ENCODE measurements around the gene DMXL2.
"Not testable (repeated sequence)": the region's sequence is repeated elsewhere in the genome, so short reads cannot be mapped to it uniquely, and the experiment has no call there.

DMXL2 gene

GRCh38 chr15:51613951-51614350, 8.6 kb downstream of the DMXL2 start:
- no peak overlapping the region for H3K4me3 ChIP-seq (ENCODE audit: low read depth, low read length)
- TF ChIP-seq, protein P1, sequence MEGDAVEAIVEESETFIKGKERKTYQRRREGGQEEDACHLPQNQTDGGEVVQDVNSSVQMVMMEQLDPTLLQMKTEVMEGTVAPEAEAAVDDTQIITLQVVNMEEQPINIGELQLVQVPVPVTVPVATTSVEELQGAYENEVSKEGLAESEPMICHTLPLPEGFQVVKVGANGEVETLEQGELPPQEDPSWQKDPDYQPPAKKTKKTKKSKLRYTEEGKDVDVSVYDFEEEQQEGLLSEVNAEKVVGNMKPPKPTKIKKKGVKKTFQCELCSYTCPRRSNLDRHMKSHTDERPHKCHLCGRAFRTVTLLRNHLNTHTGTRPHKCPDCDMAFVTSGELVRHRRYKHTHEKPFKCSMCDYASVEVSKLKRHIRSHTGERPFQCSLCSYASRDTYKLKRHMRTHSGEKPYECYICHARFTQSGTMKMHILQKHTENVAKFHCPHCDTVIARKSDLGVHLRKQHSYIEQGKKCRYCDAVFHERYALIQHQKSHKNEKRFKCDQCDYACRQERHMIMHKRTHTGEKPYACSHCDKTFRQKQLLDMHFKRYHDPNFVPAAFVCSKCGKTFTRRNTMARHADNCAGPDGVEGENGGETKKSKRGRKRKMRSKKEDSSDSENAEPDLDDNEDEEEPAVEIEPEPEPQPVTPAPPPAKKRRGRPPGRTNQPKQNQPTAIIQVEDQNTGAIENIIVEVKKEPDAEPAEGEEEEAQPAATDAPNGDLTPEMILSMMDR (IDR thresholded peaks at IDR 0.05; ENCODE audit: insufficient read depth, low read depth, low read length, missing control alignments): no peak
- no peak for DNase-seq (ENCODE audit: low read depth)

DNA sequence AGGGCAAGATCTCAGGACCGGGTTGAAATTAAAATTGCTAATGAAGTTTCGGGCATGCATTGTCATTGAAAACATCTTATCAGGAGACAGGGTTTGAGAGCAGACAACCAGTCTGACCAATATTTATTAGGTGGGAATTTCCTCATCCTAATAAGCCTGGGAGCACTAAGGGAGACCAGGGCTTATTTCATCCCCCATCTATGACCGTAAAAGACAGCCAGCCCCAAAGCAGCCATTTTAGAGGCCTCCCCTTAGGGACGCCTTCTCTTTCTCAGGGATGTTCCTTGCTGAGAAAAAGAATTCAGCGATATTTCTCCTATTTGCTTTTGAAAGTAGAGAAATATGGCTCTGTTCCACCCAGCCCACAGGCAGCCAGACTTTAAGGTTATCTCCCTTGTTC, 9.9 kb downstream of the DMXL2 start:
- DNase-seq (ENCODE audit: low read depth); H3K4me3 ChIP-seq (ENCODE audit: low read depth, low read length): not testable (repeated sequence)

- not testable (repeated sequence) for DNase-seq (ENCODE audit: low read depth); H3K4me3 ChIP-seq (ENCODE audit: low read depth, low read length)
Measured at GRCh38 chr15:51603462-51603948, 19.1 kb downstream of the DMXL2 start.

DNA sequence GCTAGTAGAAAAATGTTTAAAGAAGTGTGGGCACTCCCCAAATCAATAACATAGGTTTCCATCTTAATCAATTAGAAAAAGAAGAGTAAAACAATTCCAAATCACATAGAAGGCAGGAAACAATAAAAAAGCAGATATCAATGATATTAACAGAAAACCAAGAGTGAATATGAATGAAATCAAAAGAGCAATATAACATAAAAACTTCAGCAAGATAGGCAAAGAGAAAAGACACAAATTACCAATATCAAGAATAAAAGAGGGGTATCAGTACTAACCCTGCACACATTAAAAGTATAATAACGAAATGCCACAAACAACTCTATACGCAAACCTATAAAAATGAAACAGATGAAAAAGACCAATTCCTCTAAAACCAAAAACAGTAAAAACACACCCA, 19.6 kb downstream of the DMXL2 start:
- H3K4me3 ChIP-seq (ENCODE audit: low read depth, low read length): no peak overlapping the region
- DNase-seq (ENCODE audit: low read depth): no peak
- TF ChIP-seq, protein P1 (IDR thresholded peaks at IDR 0.05; ENCODE audit: insufficient read depth, low read depth, low read length, missing control alignments): no peak

GRCh38 chr15:51602484-51602883, 20.1 kb downstream of the DMXL2 start:
- no peak overlapping the region for H3K4me3 ChIP-seq (ENCODE audit: low read depth, low read length)
- TF ChIP-seq, protein P1 (IDR thresholded peaks at IDR 0.05; ENCODE audit: insufficient read depth, low read depth, low read length, missing control alignments): no peak
- no peak for DNase-seq (ENCODE audit: low read depth)

DNA sequence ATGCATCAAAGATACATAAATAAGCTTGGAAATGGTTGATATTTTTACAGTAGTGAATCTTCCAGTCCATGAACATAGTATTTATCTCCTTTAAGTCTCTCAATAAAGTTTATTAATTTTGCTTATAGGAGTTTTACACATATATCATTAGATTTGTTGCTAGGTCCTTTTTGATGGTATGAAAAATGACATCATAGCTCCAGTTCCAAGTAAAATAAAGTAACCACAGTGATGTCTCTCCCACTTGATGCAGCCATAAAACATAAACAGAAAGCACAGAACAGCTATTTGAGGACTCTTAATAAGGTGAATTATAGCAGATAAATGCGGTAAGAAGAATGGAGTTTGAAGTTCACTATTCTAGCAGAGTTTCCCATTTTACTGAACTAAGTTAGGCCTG, 20.8 kb downstream of the DMXL2 start:
- H3K4me3 ChIP-seq (ENCODE audit: low read depth, low read length): no peak overlapping the region
- DNase-seq (ENCODE audit: low read depth): no peak
- TF ChIP-seq, protein P1 (IDR thresholded peaks at IDR 0.05; ENCODE audit: insufficient read depth, low read depth, low read length, missing control alignments): no peak

GRCh38 chr15:51600114-51600513, 22.5 kb downstream of the DMXL2 start:
- H3K4me3 ChIP-seq (ENCODE audit: low read depth, low read length): no peak overlapping the region

DNA sequence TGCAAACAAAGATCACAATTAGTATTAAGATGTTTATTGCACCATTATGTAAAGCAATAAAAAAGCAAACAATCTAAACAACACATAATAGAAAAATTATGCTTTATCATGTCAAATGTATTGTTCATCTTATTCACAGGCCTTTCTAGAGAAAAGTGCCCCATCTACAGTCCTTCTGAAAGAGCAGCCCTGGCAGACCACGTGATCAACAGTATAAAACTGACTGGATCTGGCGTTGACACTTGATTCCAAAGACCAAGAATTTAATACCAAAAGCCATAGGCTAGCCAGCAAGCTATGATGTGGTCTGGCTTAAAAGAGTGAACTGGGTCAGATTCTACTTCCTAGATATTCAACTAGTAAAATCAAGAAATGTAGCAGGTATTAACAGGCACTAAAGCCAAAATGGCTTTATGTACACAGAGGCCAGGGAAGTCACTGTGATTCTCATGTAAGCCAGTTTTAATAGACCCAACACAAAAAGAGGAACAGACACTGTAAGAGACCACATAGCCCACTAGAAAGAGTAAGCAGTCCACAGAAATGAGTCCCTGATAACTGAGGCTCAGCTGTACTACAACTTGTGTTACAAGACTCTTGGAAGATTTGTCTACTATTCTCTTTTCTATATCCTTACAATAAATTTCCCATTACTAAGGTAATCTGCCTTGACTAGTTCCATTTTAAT, 32.5 kb downstream of the DMXL2 start:
- DNase-seq (ENCODE audit: low read depth): peak; percentile 9
- H3K4me3 ChIP-seq (ENCODE audit: low read depth, low read length): no peak overlapping the region
- TF ChIP-seq, protein P1 (IDR thresholded peaks at IDR 0.05; ENCODE audit: insufficient read depth, low read depth, low read length, missing control alignments): no peak

More at GRCh38 chr15:51600114-51600513, 22.5 kb downstream of the DMXL2 start:
- peak; percentile 44 for DNase-seq (ENCODE audit: low read depth)
- TF ChIP-seq, protein P1 (IDR thresholded peaks at IDR 0.05; ENCODE audit: insufficient read depth, low read depth, low read length, missing control alignments): no peak

Data from GM12865 (cell line).